Activated T-helper 1 cell treated with anti-CD3 and anti-CD28 coated beads, Interleukin-2, amount 50 U/mL, for 16 hours (primary cell): ENCODE measurements around the gene DST.

Experiments
- DNase-seq, 2 donors: peaks; one replicate each; pipeline ENCODE4 v3.0.0-alpha.2; 2020; ENCODE audit warnings: low read depth in 1 of 2, low spot score in 1 of 2

DST gene

DNA sequence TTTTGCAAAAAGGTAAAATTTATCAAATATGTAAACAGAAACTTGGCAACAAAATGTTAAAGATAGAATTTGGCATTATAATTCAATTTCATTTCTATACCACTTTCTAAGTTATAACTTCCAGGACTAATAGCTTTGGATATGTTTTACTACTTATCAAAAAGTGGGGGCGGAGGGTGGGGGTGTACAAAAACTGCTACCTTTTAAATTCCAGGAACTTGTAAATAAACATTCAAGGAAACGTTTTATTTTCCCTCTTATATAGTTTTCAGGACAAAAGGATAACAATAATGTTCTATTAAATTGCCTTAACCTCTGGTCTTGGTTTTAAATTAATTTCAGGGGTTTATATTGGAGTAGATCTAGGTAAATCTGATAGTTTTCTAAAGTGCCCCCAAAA is 103.8 kb downstream of the DST start:
- DNase-seq: no peak

GRCh38 chr6:56537223-56537770 is 105.4 kb downstream of the DST start:
- DNase-seq: no peak

GRCh38 chr6:56536536-56536935 is 106.2 kb downstream of the DST start:
- no peak for DNase-seq

DNA sequence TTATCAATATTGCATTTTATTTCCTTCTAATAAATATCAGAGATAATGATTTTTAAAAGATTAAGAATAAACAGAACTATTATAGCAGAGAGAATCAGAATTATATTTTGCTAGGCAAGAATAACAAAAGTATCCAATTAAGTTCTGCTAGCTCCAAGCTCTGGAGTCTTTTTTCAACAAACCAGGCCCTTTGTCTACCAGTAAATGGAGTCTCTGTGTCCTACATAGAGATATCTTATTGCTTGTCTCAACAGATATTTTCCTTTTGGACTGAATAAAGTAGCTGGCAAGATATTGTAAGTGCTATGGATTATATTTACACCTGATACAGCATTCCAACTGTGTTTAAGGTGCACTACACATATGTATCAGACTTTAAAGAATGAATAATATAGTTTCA is 107.1 kb downstream of the DST start:
- no peak for DNase-seq

DNA sequence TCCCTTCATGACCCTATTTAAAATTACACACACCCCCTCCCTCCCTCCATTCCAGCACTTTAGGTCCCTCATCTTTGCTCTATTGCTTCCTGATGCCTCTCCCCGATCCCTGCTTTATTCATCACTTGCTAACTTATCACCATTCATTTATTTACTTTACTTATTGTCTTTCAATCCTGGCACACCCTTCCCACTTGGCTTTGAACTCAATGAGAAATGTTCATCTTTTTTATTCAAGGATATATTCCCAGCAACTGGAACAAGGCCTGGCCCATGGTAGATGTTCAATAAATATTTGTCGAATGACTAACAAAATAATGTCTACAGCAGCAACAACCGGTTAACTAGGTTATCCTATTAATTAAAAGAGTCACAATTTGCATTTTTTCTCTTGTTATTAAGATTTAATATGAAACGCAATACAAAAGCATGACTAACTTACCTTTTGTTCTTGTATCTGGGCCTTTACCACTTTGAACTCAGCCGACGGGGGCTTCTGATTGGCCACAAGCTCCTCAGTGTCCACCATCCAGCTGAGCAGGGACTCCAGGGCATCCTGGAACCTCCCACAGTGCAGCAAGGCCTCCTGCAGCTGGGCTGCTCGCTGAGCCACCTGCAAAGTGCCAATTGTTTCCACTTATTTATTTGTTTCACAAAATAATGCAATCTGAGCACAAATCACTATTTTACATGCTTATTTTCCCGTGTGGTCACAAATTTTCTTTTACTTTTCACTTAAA is 107.8 kb downstream of the DST start:
- DNase-seq: no peak

DNA sequence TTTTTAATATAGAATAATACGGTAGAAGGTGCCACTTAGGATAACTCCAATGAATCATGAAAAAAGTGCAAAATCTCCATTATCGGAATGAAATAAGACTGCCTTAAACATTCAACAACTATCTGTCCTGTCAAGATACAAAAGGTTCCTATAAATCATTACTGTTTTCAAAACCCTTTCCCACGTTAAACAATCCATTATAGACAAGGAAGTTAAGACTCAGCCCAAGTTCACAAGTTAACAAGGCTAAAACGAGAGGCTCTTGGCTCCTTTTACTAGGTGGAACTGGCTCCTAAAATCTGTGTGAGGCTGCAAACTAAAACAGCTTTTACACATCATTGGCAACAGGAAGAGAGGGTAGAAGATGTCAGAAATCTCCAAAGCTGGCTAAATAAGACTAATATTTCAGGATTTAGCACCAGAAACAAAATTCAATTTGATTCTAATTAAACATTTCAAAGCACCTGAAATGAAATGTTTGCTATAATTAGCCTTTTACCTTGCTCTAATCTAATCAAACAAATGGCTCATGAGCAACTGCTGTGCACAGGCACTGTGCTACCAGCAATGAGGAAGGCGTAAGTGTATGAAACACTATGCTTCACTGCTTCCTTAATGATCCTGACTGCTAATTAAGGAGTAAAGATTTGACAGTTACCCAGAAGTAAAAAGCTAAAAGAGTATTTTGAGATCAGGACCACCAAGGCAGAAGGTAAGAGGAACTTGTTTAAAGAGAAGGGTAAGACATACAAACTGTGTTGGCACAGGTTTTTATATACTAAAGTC is 109.7 kb downstream of the DST start:
- no peak for DNase-seq

- DNase-seq: no peak
Measured at GRCh38 chr6:56531839-56532595, 110.7 kb downstream of the DST start.

DNA sequence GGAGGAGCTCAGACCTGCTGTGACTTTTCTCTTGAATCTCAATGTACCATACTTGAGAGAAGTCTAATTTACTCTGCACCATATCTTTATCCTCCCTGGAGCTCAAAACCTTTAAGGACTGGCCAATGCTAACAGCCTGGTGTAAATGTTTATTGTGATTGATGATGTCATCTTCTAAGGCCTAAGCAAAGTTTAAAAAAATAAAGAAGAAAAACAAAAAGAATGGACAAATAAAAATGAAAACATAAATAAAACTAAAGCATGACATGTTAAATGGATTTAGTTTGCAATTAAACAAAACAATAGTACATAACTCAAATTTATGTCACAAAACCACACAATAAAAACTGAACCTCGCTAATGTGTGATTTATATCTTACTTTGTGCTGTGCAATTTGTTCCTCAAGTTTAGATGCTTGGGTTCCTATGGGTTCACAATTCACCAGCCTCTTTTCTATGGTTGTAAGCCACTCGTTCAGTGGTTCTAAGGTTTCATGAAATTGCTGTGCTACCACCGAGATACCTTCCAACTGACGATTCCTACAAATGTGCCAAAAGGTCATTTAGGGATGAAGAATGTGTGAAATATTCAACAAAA is 113.0 kb downstream of the DST start:
- DNase-seq: no peak

DNA sequence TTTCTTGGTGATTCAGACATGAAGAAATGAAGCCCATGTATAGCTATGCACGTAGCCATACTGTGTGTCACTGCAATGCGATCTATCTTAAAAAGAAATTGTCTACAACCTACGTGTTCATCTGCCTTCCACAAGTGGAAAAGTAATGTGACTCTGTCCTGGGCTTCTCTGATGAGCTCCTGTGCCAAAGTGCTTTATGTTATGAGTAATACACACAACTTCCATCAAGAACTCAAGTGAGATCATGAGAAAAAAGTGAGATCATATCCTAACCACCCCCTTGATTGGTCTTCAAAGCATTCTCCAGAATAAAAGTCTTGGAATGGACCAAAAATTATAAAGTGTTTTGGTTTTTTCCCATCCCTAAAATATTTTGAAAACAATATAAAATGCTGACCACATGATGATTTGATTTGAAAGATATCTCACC is 114.3 kb downstream of the DST start:
- DNase-seq: no peak

- no peak for DNase-seq
Measured at GRCh38 chr6:56527934-56528333, 114.8 kb downstream of the DST start.

GRCh38 chr6:56526860-56527544 is 115.7 kb downstream of the DST start:
- no peak for DNase-seq

GRCh38 chr6:56525974-56526789 is 116.5 kb downstream of the DST start:
- DNase-seq: no peak

GRCh38 chr6:56524891-56525703 is 117.6 kb downstream of the DST start:
- no peak for DNase-seq

DNA sequence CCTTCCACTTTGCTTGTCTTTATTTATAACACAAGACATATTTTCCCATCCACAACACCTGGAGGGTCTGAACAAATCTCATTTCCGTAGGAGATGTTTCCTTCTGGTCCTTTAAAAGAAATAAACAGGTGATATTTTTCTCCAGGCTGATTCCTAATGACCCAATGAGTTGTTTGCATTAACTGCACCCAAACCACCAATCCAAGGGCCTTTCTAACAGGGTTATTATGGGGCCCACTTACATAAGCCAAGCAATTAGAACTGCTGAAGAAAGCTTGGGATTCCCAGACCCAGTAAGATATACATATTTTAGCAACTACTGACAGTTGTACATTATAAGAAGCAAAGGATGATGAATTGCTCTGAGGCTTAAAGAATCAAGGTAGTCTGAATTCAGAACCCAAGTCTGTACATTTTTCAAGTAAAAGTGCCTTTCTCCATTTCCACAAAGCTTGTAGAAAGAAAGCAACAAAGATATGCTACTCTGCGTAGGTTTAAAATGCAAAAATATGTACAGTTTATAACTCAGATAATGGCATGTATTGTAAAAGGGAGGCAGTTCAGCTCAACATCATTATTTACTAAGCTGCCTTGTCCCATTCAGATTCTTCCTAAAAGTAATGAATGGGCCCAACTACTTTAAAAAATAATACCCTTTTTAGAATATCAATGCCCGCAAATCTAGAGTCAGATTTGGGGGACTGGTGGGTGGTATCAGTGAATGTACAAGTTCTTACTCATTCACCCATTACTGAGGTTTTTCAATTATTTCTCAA is 120.0 kb downstream of the DST start:
- DNase-seq: no peak

GRCh38 chr6:56521976-56522375 is 120.7 kb downstream of the DST start:
- DNase-seq: no peak

DNA sequence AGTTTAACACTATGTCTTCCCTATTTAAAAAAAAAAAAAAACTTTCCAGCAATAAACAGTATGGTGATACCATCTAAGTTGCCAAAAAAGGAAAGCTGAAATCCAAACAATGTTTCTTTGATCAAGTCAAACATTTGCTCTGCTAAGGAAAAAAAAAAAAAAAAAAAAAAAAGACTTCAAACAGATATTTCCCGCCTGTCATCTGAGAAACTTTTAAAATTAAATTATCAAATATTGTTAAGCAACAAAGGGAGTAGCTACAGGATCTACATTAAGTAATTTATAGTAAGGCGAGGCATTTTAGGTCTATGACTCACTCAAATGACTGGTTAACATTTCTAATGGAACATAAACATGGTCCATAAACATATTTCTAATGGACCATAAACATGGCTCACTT is 121.2 kb downstream of the DST start:
- DNase-seq: no peak

- DNase-seq: no peak
Measured at GRCh38 chr6:56520218-56520617, 122.5 kb downstream of the DST start.
